Liver (tissue), 9 donors: Measurements from ENCODE around the gene RNF149. TPM values are rescaled to one million over a fixed set of nuclear protein-coding genes. Genes with fewer than 3 reads are reported as not detected.
A peak's percentile ranks its signal among the peaks of the same experiment; 100 is the strongest.

Source experiments
- DNase-seq: peaks from one replicate; pipeline ENCODE4 v3.0.0-alpha.2; 2017; ENCODE audit warnings: low spot score
- H3K27ac ChIP-seq, 2 donors: one replicate each; pipeline ENCODE4 v1.7.0; 2013; ENCODE audit warnings: inconsistent platforms in 2 of 2, low read length in 2 of 2, control low read depth in 1 of 2, low read depth in 1 of 2, mild to moderate bottlenecking in 1 of 2
- H3K27me3 ChIP-seq, 4 donors: one replicate each; pipeline versions ENCODE4 v1.6.1 to v1.7.0; 2013; ENCODE audit warnings: low read length in 3 of 4, inconsistent platforms in 1 of 4, mild to moderate bottlenecking in 1 of 4, moderate library complexity in 1 of 4; ENCODE audit not compliant: control insufficient read depth in 4 of 4, insufficient read depth in 4 of 4
- H3K36me3 ChIP-seq, 4 donors: one replicate each; pipeline versions ENCODE4 v1.6.1 to v1.7.0; 2013; ENCODE audit warnings: low read length in 3 of 4, mild to moderate bottlenecking in 3 of 4, low read depth in 1 of 4, moderate library complexity in 1 of 4; ENCODE audit not compliant: control insufficient read depth in 4 of 4, insufficient read depth in 3 of 4
- H3K4me1 ChIP-seq, 4 donors: one replicate each; pipeline versions ENCODE4 v1.6.1 to v1.7.0; 2013; ENCODE audit warnings: low read length in 3 of 4, mild to moderate bottlenecking in 3 of 4, moderate library complexity in 1 of 4; ENCODE audit not compliant: control insufficient read depth in 4 of 4, insufficient read depth in 4 of 4
- H3K4me3 ChIP-seq, 3 donors: one replicate each; pipeline versions ENCODE4 v1.6.1 to v1.7.0; 2013; ENCODE audit warnings: low read length in 3 of 3, control low read depth in 1 of 3, low read depth in 1 of 3, mild to moderate bottlenecking in 1 of 3
- H3K9ac ChIP-seq, 2 donors: one replicate each; pipeline ENCODE4 v1.7.0; 2013; ENCODE audit warnings: low read length in 2 of 2, mild to moderate bottlenecking in 2 of 2, moderate library complexity in 2 of 2, control low read depth in 1 of 2, low read depth in 1 of 2
- H3K9me3 ChIP-seq, 4 donors: one replicate each; pipeline versions ENCODE4 v1.6.1 to v1.7.0; 2013; ENCODE audit warnings: low read length in 3 of 4; ENCODE audit not compliant: control insufficient read depth in 4 of 4
- EGR1 ChIP-seq, 2 donors: IDR thresholded peaks; 2 replicates each; pipeline ENCODE4 v1.6.1; 2016 to 2018; ENCODE audit warnings: antibody characterized with exemption in 2 of 2, low read depth in 2 of 2
- FOXA1 ChIP-seq: IDR thresholded peaks from 2 replicates; pipeline ENCODE4 v1.6.1; 2016; ENCODE audit warnings: antibody characterized with exemption
- FOXA2 ChIP-seq: IDR thresholded peaks from 2 replicates; pipeline ENCODE4 v1.6.1; 2016; ENCODE audit warnings: antibody characterized with exemption
- GABPA ChIP-seq, 2 donors: IDR thresholded peaks in 1 of 2; conservative IDR thresholded peaks in 1 of 2; 2 replicates each; pipeline ENCODE4 v1.6.1; 2016; ENCODE audit warnings: antibody characterized with exemption in 2 of 2, mild to moderate bottlenecking in 1 of 2, moderate library complexity in 1 of 2
- HNF4A ChIP-seq, 2 donors: conservative IDR thresholded peaks; 2 replicates each; pipeline ENCODE4 v1.6.1; 2016; ENCODE audit warnings: antibody characterized with exemption in 2 of 2, mild to moderate bottlenecking in 2 of 2
- RAD21 ChIP-seq, 2 donors: IDR thresholded peaks; 2 replicates each; pipeline ENCODE4 v1.6.1; 2016; ENCODE audit warnings: antibody characterized with exemption in 2 of 2, mild to moderate bottlenecking in 2 of 2
- RXRA ChIP-seq, 2 donors: IDR thresholded peaks; 2 replicates each; pipeline ENCODE4 v1.6.1; 2017 to 2018; ENCODE audit warnings: antibody characterized with exemption in 2 of 2, mild to moderate bottlenecking in 1 of 2
- SP1 ChIP-seq: IDR thresholded peaks from 2 replicates; pipeline ENCODE4 v1.6.1; 2018; ENCODE audit warnings: antibody characterized with exemption, mild to moderate bottlenecking
- TAF1 ChIP-seq: conservative IDR thresholded peaks from 2 replicates; pipeline ENCODE4 v1.6.1; 2016; ENCODE audit warnings: antibody characterized with exemption, mild to moderate bottlenecking
- YY1 ChIP-seq: IDR thresholded peaks from 2 replicates; pipeline ENCODE4 v1.6.1; 2016; ENCODE audit warnings: antibody characterized with exemption, mild to moderate bottlenecking
- WGBS: extraction: QIAGEN DNeasy Blood & Tissue Kit; methylation state at CpG from one replicate; pipeline ENCODE4 v1.1.7; 2013; 5-methylcytosine and 5-hydroxymethylcytosine counted together
- polyA plus RNA-seq, 2 donors: library from polyadenylated mRNA; stranded (reverse) in 1 of 2; unstranded in 1 of 2; fragments of 200-250 nt in 1 of 2; fragments of >200 nt in 1 of 2; fragmentation: Nextera tagmentation in 1 of 2; extraction: Ambion mirVana in 1 of 2; gene quantifications; one replicate each; pipeline versions ENCODE4 v1.2.1 to v1.2.3, GENCODE V29; 2013 to 2015
- total RNA-seq, 2 donors: library from RNA; depleted of rRNA; stranded (reverse); fragments of >200 nt; gene quantifications; one replicate each; pipeline ENCODE4 v1.2.3, GENCODE V29; 2014
- TF ChIP-seq, protein P1 (sequence below): IDR thresholded peaks from 2 replicates; pipeline ENCODE4 v1.6.1; 2016; ENCODE audit warnings: antibody characterized with exemption
- TF ChIP-seq, protein P2 (sequence below): IDR thresholded peaks from 2 replicates; pipeline ENCODE4 v1.6.1; 2016; ENCODE audit warnings: antibody characterized with exemption, mild to moderate bottlenecking
- TF ChIP-seq, protein P3 (sequence below): fragments of 150-350 bp; IDR thresholded peaks from 2 replicates; pipeline ENCODE4 v1.5.1; 2017; ENCODE audit warnings: improper control_type of control experiment, low read depth, low read length; ENCODE audit not compliant: missing input control
- donor health status: healthy.
- donor health status: healthy.
- donor health status: healthy.
- donor health status: healthy.
- donor health status: healthy.

RNF149 gene
- total and polyA plus RNA-seq, 4 donors = 14.1 to 54.7 (median 29.1) TPM

DNA sequence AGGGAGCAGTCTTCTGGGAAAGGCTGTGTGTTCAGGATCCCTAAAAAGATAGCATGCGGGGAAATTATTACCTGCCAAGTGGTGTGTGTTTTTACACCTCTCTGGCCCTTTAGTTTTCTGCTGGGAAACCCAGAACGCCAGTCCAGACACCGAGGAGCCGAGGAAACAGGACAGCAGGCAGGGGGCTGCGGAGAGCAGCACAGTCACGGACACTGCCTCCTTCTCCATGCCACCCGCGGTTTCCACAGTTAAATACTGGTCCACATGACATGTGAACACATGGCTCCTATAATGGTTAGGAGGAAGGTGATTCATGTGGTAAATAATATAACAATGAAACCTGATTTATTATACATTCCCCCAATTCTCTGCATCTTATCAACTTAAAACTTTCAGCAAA is 35.4 kb downstream of the RNF149 start:
- Histone ChIP-seq H3K9ac (no peak overlapping the region), H3K36me3 (peaks cover 6 to 48% (median 42%) of the 10 kb centered on the region in 4 donors), H3K27me3 (no peaks in the 10 kb centered on the region), H3K27ac (no peak overlapping the region), H3K9me3 (no peaks in the 10 kb centered on the region), H3K4me1 (peaks cover 0 to 6% (median 4%) of the 10 kb centered on the region in 4 donors), H3K4me3 (no peak overlapping the region)
- 92% methylated on average over 8 of the region's 8 CpGs for WGBS
- no peak for TF ChIP-seq FOXA1
- no peak for TF ChIP-seq RAD21 (IDR thresholded peaks at IDR 0.05)
- no peak for TF ChIP-seq EGR1 (IDR thresholded peaks at IDR 0.05; ENCODE audit: low read depth in 2 of 2)
- no peak for TF ChIP-seq TAF1
- TF ChIP-seq YY1 = no peak
- TF ChIP-seq, protein P1, sequence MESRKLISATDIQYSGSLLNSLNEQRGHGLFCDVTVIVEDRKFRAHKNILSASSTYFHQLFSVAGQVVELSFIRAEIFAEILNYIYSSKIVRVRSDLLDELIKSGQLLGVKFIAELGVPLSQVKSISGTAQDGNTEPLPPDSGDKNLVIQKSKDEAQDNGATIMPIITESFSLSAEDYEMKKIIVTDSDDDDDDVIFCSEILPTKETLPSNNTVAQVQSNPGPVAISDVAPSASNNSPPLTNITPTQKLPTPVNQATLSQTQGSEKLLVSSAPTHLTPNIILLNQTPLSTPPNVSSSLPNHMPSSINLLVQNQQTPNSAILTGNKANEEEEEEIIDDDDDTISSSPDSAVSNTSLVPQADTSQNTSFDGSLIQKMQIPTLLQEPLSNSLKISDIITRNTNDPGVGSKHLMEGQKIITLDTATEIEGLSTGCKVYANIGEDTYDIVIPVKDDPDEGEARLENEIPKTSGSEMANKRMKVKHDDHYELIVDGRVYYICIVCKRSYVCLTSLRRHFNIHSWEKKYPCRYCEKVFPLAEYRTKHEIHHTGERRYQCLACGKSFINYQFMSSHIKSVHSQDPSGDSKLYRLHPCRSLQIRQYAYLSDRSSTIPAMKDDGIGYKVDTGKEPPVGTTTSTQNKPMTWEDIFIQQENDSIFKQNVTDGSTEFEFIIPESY = no peak
- TF ChIP-seq, protein P2, sequence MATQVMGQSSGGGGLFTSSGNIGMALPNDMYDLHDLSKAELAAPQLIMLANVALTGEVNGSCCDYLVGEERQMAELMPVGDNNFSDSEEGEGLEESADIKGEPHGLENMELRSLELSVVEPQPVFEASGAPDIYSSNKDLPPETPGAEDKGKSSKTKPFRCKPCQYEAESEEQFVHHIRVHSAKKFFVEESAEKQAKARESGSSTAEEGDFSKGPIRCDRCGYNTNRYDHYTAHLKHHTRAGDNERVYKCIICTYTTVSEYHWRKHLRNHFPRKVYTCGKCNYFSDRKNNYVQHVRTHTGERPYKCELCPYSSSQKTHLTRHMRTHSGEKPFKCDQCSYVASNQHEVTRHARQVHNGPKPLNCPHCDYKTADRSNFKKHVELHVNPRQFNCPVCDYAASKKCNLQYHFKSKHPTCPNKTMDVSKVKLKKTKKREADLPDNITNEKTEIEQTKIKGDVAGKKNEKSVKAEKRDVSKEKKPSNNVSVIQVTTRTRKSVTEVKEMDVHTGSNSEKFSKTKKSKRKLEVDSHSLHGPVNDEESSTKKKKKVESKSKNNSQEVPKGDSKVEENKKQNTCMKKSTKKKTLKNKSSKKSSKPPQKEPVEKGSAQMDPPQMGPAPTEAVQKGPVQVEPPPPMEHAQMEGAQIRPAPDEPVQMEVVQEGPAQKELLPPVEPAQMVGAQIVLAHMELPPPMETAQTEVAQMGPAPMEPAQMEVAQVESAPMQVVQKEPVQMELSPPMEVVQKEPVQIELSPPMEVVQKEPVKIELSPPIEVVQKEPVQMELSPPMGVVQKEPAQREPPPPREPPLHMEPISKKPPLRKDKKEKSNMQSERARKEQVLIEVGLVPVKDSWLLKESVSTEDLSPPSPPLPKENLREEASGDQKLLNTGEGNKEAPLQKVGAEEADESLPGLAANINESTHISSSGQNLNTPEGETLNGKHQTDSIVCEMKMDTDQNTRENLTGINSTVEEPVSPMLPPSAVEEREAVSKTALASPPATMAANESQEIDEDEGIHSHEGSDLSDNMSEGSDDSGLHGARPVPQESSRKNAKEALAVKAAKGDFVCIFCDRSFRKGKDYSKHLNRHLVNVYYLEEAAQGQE = no peak
- TF ChIP-seq GABPA (IDR thresholded peaks at IDR 0.05 in 1 of 2, conservative IDR thresholded peaks at IDR 0.05 in 1 of 2) = no peak
- TF ChIP-seq FOXA2 = no peak
- no peak for TF ChIP-seq SP1
- TF ChIP-seq, protein P3, sequence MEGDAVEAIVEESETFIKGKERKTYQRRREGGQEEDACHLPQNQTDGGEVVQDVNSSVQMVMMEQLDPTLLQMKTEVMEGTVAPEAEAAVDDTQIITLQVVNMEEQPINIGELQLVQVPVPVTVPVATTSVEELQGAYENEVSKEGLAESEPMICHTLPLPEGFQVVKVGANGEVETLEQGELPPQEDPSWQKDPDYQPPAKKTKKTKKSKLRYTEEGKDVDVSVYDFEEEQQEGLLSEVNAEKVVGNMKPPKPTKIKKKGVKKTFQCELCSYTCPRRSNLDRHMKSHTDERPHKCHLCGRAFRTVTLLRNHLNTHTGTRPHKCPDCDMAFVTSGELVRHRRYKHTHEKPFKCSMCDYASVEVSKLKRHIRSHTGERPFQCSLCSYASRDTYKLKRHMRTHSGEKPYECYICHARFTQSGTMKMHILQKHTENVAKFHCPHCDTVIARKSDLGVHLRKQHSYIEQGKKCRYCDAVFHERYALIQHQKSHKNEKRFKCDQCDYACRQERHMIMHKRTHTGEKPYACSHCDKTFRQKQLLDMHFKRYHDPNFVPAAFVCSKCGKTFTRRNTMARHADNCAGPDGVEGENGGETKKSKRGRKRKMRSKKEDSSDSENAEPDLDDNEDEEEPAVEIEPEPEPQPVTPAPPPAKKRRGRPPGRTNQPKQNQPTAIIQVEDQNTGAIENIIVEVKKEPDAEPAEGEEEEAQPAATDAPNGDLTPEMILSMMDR = no peak
- no peak for TF ChIP-seq RXRA (IDR thresholded peaks at IDR 0.05)
- no peak for TF ChIP-seq HNF4A (conservative IDR thresholded peaks at IDR 0.05)
- no peak for DNase-seq

DNA sequence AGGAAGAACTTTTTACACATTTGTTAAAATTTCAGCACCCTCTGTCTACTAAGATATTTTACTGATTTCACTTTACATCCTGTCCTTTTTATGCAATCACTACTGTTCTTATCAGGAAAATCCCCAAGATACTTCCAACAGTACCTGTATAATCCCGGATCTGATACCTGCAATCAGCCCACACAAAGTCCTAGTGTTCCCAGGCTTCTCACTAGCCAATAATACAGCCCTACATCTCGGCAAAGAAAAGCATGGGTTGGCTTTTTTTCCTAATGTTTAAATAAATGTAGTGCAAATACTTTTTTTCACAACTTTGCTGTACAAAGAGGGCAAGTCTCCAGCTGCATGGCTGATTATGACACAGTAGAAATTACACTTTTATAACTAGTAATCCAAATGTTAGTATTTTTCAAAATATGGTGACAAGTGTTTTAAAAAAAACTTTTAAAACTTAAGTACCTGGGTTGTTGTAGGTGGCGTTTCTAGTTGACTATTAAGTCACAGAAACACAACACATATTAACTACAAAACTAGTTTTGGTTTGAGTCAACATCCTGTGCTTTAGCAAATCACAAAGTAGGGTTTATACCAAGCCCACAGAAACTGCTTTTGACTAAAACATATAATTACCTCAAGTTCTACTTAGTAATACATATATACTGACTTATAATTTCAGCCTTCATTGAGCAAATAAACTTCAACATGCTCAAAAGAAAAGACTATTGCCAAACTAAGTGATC is 36.3 kb downstream of the RNF149 start:
- TF ChIP-seq, protein P1 = peak; percentile 21
- TF ChIP-seq HNF4A (conservative IDR thresholded peaks at IDR 0.05) (peak; percentile 8 to 26), SP1 (peak; percentile 13)
- TF ChIP-seq, protein P2 = no peak
- Histone ChIP-seq H3K27me3 (no peaks in the 10 kb centered on the region), H3K36me3 (peaks cover 6 to 48% (median 43%) of the 10 kb centered on the region in 4 donors), H3K4me3 (no peak overlapping the region), H3K9me3 (no peaks in the 10 kb centered on the region), H3K9ac (no peak overlapping the region), H3K27ac (no peak overlapping the region), H3K4me1 (peaks cover 1 to 13% (median 9%) of the 10 kb centered on the region in 4 donors)
- 41% methylated on average over 3 of the region's 3 CpGs for WGBS
- DNase-seq = no peak
